ENCODE data around the gene LCNL1.

The LCNL1 gene

GRCh38 chr9:136947028-136947891 lies 35.5 kb upstream of the LCNL1 start:
- no peak for DNase-seq

- no peak for DNase-seq
Measured at GRCh38 chr9:136947955-136948510, 34.8 kb upstream of the LCNL1 start.

GRCh38 chr9:136949239-136949816 lies 33.5 kb upstream of the LCNL1 start:
- DNase-seq, result no peak

- DNase-seq, result peak; percentile 69
Measured at GRCh38 chr9:136949817-136950655, 32.8 kb upstream of the LCNL1 start.

GRCh38 chr9:136950656-136951276 lies 32.0 kb upstream of the LCNL1 start:
- DNase-seq, result no peak

- DNase-seq, result no peak
Measured at GRCh38 chr9:136951541-136952320, 31.1 kb upstream of the LCNL1 start, which contains the start of gene LCN12. Gene LCN12 (plus strand): TSS chr9:136952273. CDS start chr9:136952328, 55 bp downstream.

GRCh38 chr9:136952321-136952850 lies 30.4 kb upstream of the LCNL1 start:
- DNase-seq, result no peak

- DNase-seq, result no peak
Measured at GRCh38 chr9:136952876-136953770, 29.7 kb upstream of the LCNL1 start.

- DNase-seq, result no peak
Measured at GRCh38 chr9:136953771-136954269, 29.0 kb upstream of the LCNL1 start.

GRCh38 chr9:136954270-136955083 lies 28.3 kb upstream of the LCNL1 start:
- no peak for DNase-seq

GRCh38 chr9:136955202-136955942 lies 27.4 kb upstream of the LCNL1 start:
- no peak for DNase-seq

- no peak for DNase-seq
Measured at GRCh38 chr9:136955943-136956335, 26.9 kb upstream of the LCNL1 start.

GRCh38 chr9:136956604-136957003 lies 26.2 kb upstream of the LCNL1 start:
- no peak for DNase-seq

- no peak for DNase-seq
Measured at GRCh38 chr9:136957461-136957860, 25.3 kb upstream of the LCNL1 start.

GRCh38 chr9:136957901-136958300 lies 24.9 kb upstream of the LCNL1 start:
- no peak for DNase-seq

- no peak for DNase-seq
Measured at GRCh38 chr9:136958473-136958872, 24.3 kb upstream of the LCNL1 start.

GRCh38 chr9:136958898-136959850 lies 23.6 kb upstream of the LCNL1 start:
- no peak for DNase-seq
